Jurkat, Clone E6-1 (cell line): ENCODE data around the gene PYGL.

ENCODE experiments used
- DNase-seq: peaks from one replicate; pipeline ENCODE4 v3.0.0-alpha.2; 2011; ENCODE audit warnings: low read depth, low spot score
- H3K4me3 ChIP-seq: 2 replicates; pipeline ENCODE4 v1.5.1; 2011; ENCODE audit warnings: mild to moderate bottlenecking, low read length, control low read depth, moderate library complexity

PYGL gene

GRCh38 chr14:50892255-50892654, 52.0 kb downstream of the PYGL start:
- no peak for DNase-seq
- H3K4me3 ChIP-seq, result no peak overlapping the region

- H3K4me3 ChIP-seq, result no peak overlapping the region
- DNase-seq, result no peak
These were observed 56.8 kb downstream of the PYGL start for GRCh38 chr14:50887476-50887875.

- no peak for DNase-seq
- H3K4me3 ChIP-seq, result no peak overlapping the region
These were observed 60.5 kb downstream of the PYGL start for GRCh38 chr14:50883827-50884197.

GRCh38 chr14:50882932-50883826, 61.1 kb downstream of the PYGL start:
- DNase-seq, result no peak
- no peak overlapping the region for H3K4me3 ChIP-seq

GRCh38 chr14:50875359-50876070, 68.8 kb downstream of the PYGL start:
- H3K4me3 ChIP-seq, result peak overlapping the region; percentile 13

GRCh38 chr14:50874757-50875156, 69.5 kb downstream of the PYGL start:
- H3K4me3 ChIP-seq, result peak overlapping the region; percentile 20
- no peak for DNase-seq

More at GRCh38 chr14:50875359-50876070, 68.8 kb downstream of the PYGL start:
- peak; percentile 98 for DNase-seq

- H3K4me3 ChIP-seq, result no peak within 1 kb of the TSS
- no peak for DNase-seq
These were observed 72.2 kb downstream of the PYGL start, which contains the start of gene ABHD12B for GRCh38 chr14:50871914-50872732. Gene ABHD12B, plus strand, starts transcription at chr14:50872053. Its CDS starts 122 bp downstream, at chr14:50872175.

- no peak for DNase-seq
- H3K4me3 ChIP-seq, result no peak overlapping the region
These were observed 73.1 kb downstream of the PYGL start for GRCh38 chr14:50871228-50871627.

GRCh38 chr14:50865391-50866076, 78.7 kb downstream of the PYGL start:
- DNase-seq, result no peak

GRCh38 chr14:50864946-50865345, 79.3 kb downstream of the PYGL start:
- no peak for DNase-seq
- no peak overlapping the region for H3K4me3 ChIP-seq

More at GRCh38 chr14:50865391-50866076, 78.7 kb downstream of the PYGL start:
- no peak overlapping the region for H3K4me3 ChIP-seq

- H3K4me3 ChIP-seq, result no peak overlapping the region
- no peak for DNase-seq
These were observed 80.0 kb downstream of the PYGL start for GRCh38 chr14:50864237-50864636.

GRCh38 chr14:50862036-50862570, 82.2 kb downstream of the PYGL start:
- no peak for DNase-seq
- H3K4me3 ChIP-seq, result no peak overlapping the region

GRCh38 chr14:50860478-50861086, 83.7 kb downstream of the PYGL start:
- peak overlapping the region; percentile 55 for H3K4me3 ChIP-seq
- peak; percentile 90 for DNase-seq

GRCh38 chr14:50859296-50859624, 85.0 kb downstream of the PYGL start:
- no peak for DNase-seq
- H3K4me3 ChIP-seq, result no peak overlapping the region

- DNase-seq, result no peak
- no peak overlapping the region for H3K4me3 ChIP-seq
These were observed 87.6 kb downstream of the PYGL start for GRCh38 chr14:50856660-50857059.

- peak; percentile 46 for DNase-seq
- H3K4me3 ChIP-seq, result no peak overlapping the region
These were observed 88.7 kb downstream of the PYGL start for GRCh38 chr14:50855558-50855957.
